ENCODE measurements around the gene LGR5. TPM values are rescaled to one million over a fixed set of nuclear protein-coding genes. Genes with fewer than 3 reads are reported as not detected.

The LGR5 gene
- total RNA-seq, 1 experiment from 2014 or later, result not detected

DNA sequence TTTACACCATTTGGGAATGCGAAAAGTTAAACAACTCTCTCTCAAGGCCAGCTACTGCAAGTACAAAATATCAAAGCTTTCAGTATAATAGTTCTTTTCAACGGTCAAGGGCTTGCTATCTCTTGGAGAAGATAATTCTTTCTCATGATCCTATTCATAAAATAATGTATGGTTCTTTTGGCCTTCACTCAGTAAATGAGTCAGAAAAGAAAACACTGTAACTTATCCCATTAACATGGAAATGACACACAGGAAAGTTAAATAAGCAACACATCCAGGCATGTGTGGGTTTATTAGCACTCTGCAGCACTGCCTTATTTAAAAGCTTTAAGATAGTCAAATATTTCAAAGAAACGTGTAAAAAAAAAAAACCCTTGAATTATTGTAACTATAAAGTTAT, 187.2 kb downstream of the LGR5 start:
- no peak overlapping the region for H3K27ac ChIP-seq
- ChIA-PET POLR2A (ENCODE audit: unreplicated experiment) (no interaction called here), CTCF (no interaction called here)
- H3K9me3 ChIP-seq (ENCODE audit: insufficient read depth, low read depth), result no peaks in the 10 kb centered on the region
- H3K36me3 ChIP-seq (ENCODE audit: low read depth), result peaks cover 74% of the 10 kb centered on the region
- no peaks in the 10 kb centered on the region for H3K4me1 ChIP-seq (replicated peaks; ENCODE audit: insufficient read depth)
- H3K4me2 ChIP-seq, result no peak overlapping the region
- BruUV-seq (replicated peaks), result no TSS peak
- no peak overlapping the region for H2AFZ ChIP-seq
- H3K4me3 ChIP-seq, result no peak overlapping the region
- intact Hi-C loops (cut with micrococcal nuclease; ENCODE audit: unreplicated experiment), result no loop called here
- peaks cover 11% of the 10 kb centered on the region; the same call in 1 of the 2 replicates for H4K20me1 ChIP-seq (ENCODE audit: insufficient read depth)
- TF ChIP-seq, protein P1, sequence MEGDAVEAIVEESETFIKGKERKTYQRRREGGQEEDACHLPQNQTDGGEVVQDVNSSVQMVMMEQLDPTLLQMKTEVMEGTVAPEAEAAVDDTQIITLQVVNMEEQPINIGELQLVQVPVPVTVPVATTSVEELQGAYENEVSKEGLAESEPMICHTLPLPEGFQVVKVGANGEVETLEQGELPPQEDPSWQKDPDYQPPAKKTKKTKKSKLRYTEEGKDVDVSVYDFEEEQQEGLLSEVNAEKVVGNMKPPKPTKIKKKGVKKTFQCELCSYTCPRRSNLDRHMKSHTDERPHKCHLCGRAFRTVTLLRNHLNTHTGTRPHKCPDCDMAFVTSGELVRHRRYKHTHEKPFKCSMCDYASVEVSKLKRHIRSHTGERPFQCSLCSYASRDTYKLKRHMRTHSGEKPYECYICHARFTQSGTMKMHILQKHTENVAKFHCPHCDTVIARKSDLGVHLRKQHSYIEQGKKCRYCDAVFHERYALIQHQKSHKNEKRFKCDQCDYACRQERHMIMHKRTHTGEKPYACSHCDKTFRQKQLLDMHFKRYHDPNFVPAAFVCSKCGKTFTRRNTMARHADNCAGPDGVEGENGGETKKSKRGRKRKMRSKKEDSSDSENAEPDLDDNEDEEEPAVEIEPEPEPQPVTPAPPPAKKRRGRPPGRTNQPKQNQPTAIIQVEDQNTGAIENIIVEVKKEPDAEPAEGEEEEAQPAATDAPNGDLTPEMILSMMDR (conservative IDR thresholded peaks at IDR 0.05), result no peak
- TF ChIP-seq EZH2 (IDR thresholded peaks at IDR 0.05; ENCODE audit: low read depth), result no peak
- H3F3A ChIP-seq (ENCODE audit: insufficient read depth, low read depth), result no peaks in the 10 kb centered on the region
- H3K79me2 ChIP-seq (ENCODE audit: low read depth), result no peaks in the 10 kb centered on the region
- no peaks in the 10 kb centered on the region for H3K9me2 ChIP-seq (ENCODE audit: insufficient read depth)
- no peaks in the 10 kb centered on the region for H3K27me3 ChIP-seq (ENCODE audit: insufficient read depth, low read depth)
- no peak for DNase-seq

DNA sequence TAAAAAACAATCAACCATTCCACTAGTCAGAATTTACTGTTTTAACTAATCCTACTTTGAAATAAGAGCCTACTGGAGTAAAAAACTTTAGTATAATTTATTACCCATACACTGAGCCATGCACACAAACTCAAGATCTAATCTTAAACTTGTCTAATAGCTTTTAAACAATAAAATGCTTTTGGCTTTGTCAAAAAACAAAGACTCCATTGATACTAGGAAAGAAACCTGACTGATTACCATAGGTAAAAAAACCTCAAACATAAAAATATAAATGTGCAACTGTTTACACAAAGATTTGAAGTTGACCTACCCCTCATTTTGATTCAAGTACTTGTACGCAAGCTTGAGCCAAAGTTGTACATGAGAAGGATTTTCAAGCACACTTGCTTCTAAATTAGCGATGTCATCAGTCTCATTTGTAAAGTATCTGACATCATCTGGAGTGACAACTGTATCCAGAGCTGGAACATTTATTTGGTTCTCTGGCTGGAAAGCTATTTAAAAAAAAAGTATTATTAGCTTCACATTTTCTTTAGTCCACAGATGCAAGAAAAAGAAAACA, 187.9 kb downstream of the LGR5 start:
- CTCF ChIA-PET, result no interaction called here
- Histone ChIP-seq H3K4me2 (no peak overlapping the region), H3K36me3 (ENCODE audit: low read depth) (peaks cover 74% of the 10 kb centered on the region), H3K27me3 (ENCODE audit: insufficient read depth, low read depth) (no peaks in the 10 kb centered on the region), H3K4me1 (replicated peaks; ENCODE audit: insufficient read depth) (no peaks in the 10 kb centered on the region), H3K9me3 (ENCODE audit: insufficient read depth, low read depth) (no peaks in the 10 kb centered on the region), H3K4me3 (no peak overlapping the region), H2AFZ (no peak overlapping the region), H3K9me2 (ENCODE audit: insufficient read depth) (no peaks in the 10 kb centered on the region), H3F3A (ENCODE audit: insufficient read depth, low read depth) (no peaks in the 10 kb centered on the region), H3K27ac (no peak overlapping the region), H4K20me1 (ENCODE audit: insufficient read depth) (peaks cover 11% of the 10 kb centered on the region; the same call in 1 of the 2 replicates), H3K79me2 (ENCODE audit: low read depth) (no peaks in the 10 kb centered on the region)
- no peak for TF ChIP-seq EZH2 (IDR thresholded peaks at IDR 0.05; ENCODE audit: low read depth)
- TF ChIP-seq, protein P1 (conservative IDR thresholded peaks at IDR 0.05), result no peak
- BruUV-seq (replicated peaks), result no TSS peak
- intact Hi-C loops (cut with micrococcal nuclease; ENCODE audit: unreplicated experiment), result no loop called here
- POLR2A ChIA-PET (ENCODE audit: unreplicated experiment), result interaction anchor here (0.6 kb wide), 1 partner anchor 1307 kb away, joined by 3 read pairs; no protein-coding TSS in a partner anchor
- no peak for DNase-seq

Other genes starting within 250 kb of the LGR5 start
- gene ZFC3H1, start 224.1 kb downstream of the LGR5 start, total RNA-seq (2021), result 47.4 and 53.4 TPM in 2 replicates
- gene THAP2, start 224.5 kb downstream of the LGR5 start, total RNA-seq (2021), result 4.0 and 7.0 TPM in 2 replicates
- gene TMEM19, start 246.3 kb downstream of the LGR5 start, total RNA-seq (2021), result 17.3 and 39.5 TPM in 2 replicates